ENCODE data around the gene CNPY4.

CNPY4 gene

DNA sequence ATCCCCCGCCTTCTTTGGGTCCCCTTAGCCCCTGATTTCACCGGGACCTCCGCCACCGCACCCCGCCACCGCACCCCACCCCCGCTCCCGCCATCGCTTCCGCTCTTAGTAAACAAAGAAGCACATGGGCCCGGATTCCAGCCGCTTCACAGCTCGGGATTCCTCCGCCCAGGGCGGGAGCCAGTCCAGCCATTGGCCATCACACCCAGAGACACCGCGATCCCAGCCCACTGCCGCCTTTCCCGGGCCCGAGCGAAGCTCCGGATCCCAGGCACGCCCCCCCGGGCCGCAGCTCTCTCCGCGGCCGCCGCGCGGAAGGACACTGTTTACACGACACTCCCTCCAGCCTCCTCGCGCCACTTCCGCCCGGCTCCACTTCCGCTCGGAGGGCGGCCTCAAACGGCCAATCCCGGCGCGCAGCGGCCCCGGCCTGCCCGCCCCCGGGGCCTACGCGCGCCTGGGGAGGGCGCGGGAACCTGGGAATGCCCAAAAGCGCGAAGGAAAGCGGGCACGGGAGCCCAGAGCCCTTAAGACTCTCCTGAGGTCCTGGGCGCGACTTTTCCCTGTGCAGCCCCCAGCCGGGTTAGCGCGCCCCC is 18.9 kb upstream of the CNPY4 start:
- Histone ChIP-seq H3K36me3 (ENCODE audit: insufficient read depth, low read length) (peaks cover 38% of the 10 kb centered on the region), H3K9me3 (ENCODE audit: control insufficient read depth, insufficient read depth, low read length) (no peaks in the 10 kb centered on the region), H3K9ac (ENCODE audit: low read depth, low read length) (peak overlapping the region; percentile 98), H3K4me1 (ENCODE audit: insufficient read depth, low read length) (peaks cover 4% of the 10 kb centered on the region; the same call in 1 of the 2 replicates)

DNA sequence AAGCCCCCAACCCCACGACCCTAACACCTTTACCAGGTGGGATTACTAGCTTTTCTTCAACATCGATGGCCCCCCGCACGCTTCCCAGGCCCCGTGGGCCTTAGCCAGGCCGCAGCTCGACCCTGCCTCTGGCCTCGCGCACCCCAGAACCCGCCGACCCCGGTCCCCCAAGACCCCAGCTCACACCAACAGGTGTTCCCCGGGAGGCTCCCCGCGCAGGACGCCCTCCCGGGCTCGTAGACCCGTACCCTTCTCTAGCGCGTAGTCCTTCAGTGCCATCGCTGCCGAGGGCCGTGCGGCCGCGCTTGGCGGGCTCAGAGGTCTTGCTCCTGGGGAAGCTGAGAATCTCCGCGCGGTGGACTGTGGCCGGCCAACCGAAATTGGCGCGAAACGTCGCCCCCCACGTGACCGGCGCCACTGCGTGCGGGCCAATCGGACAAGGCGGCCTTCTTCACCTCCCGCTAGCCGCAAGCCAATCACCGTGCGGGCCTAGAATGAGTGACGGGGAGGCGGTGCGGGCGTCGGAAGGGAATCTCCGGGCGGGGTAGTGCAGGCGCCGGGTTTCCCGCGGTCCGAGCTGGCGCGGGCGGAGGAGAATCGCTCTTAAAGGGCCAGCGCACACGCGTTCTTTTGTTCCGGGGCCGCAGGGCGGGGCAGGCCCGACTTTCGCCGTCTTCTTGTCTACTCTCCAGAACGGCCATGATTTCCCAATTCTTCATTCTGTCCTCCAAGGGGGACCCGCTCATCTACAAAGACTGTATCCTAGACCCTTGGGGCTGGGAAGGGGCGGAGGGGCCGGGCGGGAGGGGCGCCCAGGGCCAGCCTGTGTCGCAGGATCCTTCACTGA is 18.2 kb upstream of the CNPY4 start, which contains the start of the genes AP4M1 and MCM7:
Gene AP4M1 (plus strand): TSS at position 628 of the 847 bp plus-strand sequence. CDS start 72 bp downstream, at position 700.
Gene MCM7 (minus strand): TSS at position 382 of the 847 bp plus-strand sequence. CDS start 103 bp downstream, at position 279.
- H3K36me3 ChIP-seq (ENCODE audit: insufficient read depth, low read length), result peaks cover 31% of the 10 kb centered on the region
- H3K9me3 ChIP-seq (ENCODE audit: control insufficient read depth, insufficient read depth, low read length), result no peaks in the 10 kb centered on the region
- H3K9ac ChIP-seq (ENCODE audit: low read depth, low read length), result peak within 1 kb of the TSS; percentile 98
- H3K4me1 ChIP-seq (ENCODE audit: insufficient read depth, low read length), result peaks cover 4% of the 10 kb centered on the region; the same call in 1 of the 2 replicates

DNA sequence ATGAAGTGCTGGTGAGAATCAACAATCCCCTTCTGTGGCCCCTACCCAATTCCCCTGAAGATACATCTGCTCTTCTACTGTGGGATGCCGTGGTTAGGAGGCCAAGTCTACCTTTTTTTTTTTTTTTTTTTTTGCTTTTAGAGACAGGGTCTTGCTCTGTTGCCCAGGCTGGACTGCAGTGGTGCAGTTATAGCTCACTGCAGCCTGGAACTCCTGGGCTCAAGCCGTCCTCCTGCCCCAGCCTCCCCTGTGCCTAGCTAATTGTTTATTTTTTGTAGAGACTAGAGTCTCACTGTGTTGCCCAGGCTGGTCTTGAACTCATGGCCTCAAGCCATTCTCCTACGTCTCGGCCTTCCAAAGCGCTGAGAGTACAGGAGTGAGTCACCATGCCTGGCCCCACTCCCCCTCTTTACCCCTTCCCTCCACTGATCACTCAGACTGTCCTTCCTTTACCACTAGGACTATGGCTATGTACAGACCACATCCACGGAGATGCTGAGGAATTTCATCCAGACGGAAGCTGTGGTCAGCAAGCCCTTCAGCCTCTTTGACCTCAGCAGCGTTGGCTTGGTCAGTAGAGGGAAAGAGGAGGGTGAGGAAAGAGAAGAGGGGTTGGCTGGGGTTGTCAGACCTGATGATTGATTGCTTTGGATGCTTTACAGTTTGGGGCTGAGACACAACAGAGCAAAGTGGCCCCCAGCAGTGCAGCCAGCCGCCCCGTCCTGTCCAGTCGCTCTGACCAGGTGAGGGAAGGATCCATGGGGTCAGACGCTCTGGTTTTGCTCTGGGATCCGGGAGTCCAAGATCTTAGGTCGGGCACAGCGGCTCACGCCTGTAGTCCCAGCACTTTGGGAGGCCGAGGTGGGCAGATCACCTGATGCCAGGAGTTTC is 16.2 kb upstream of the CNPY4 start:
- Histone ChIP-seq H3K9ac (ENCODE audit: low read depth, low read length) (no peak overlapping the region), H3K4me1 (ENCODE audit: insufficient read depth, low read length) (peaks cover 4% of the 10 kb centered on the region; the same call in 1 of the 2 replicates), H3K9me3 (ENCODE audit: control insufficient read depth, insufficient read depth, low read length) (no peaks in the 10 kb centered on the region), H3K36me3 (ENCODE audit: insufficient read depth, low read length) (peaks cover 17% of the 10 kb centered on the region)

DNA sequence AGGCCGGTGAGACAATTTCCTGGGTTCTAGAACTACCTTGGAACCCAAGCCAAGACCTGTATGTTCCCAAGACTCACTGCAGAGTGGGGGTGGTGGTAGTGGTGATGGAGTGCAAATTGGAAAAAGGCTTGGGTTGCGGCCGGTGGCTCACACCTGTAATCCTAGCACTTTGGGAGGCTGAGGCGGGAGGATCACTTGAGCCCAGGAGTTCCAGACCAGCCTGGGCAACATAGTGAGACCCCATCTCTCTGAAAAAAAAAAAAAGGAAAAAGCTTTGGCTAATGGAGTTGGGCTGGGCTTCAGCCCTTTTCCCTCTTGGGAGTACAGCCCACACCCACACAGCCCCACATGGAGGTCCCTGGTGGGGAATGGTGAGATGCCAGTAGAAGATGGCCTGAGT is 13.9 kb upstream of the CNPY4 start:
- Histone ChIP-seq H3K9me3 (ENCODE audit: control insufficient read depth, insufficient read depth, low read length) (no peaks in the 10 kb centered on the region), H3K36me3 (ENCODE audit: insufficient read depth, low read length) (peaks cover 2% of the 10 kb centered on the region), H3K9ac (ENCODE audit: low read depth, low read length) (no peak overlapping the region), H3K4me1 (ENCODE audit: insufficient read depth, low read length) (no peaks in the 10 kb centered on the region)

DNA sequence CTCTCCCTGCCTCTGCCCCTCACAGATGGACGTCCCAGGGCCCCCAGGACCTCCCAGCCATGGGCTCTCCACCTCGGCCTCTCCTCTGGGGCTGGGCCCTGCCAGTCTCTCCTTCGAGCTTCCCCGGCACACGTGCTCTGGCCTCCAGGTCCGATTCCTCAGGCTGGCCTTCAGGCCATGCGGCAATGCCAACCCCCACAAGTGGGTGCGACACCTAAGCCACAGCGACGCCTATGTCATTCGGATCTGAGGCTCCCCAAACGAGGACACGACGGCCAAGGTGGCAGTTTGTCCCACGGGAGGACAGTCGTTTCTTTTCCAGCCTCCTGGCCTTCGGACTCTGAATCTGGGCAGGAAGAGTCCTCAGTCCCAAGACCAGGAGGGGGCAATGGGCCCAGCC is 12.8 kb upstream of the CNPY4 start:
- peaks cover 8% of the 10 kb centered on the region for H3K36me3 ChIP-seq (ENCODE audit: insufficient read depth, low read length)
- no peaks in the 10 kb centered on the region for H3K9me3 ChIP-seq (ENCODE audit: control insufficient read depth, insufficient read depth, low read length)
- H3K4me1 ChIP-seq (ENCODE audit: insufficient read depth, low read length), result no peaks in the 10 kb centered on the region
- H3K9ac ChIP-seq (ENCODE audit: low read depth, low read length), result no peak overlapping the region

DNA sequence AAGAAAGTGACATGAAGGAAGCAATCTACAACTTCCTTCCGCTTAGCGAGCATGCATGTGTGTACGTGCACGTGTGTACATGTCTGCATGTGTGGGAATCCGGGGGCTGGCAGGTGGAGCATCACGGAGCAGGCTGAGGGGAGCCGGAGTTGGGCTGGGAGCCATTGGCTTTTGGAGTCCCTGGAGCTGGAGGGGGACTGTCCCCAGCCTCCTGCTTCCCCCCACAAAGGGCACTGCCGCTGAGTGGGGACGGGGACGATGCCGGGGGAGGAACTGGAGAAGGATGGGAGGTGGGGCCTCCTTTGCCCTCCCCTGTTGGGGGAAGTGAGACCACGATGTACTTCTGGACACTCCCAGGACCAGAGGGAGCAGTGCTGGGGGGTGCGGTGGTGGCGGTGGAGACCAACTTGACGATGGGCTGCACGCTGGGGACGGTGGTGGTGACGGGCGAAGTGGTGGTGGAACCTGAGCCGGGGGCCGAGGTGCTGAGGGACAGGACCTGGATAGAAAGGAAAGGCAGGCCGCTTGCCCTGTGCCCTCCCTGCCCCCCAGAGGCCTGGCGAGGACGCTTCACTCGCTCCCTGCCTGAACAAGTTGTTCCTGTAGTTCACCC is 12.2 kb upstream of the CNPY4 start:
- Histone ChIP-seq H3K36me3 (ENCODE audit: insufficient read depth, low read length) (peaks cover 8% of the 10 kb centered on the region), H3K4me1 (ENCODE audit: insufficient read depth, low read length) (no peaks in the 10 kb centered on the region), H3K9ac (ENCODE audit: low read depth, low read length) (no peak overlapping the region), H3K9me3 (ENCODE audit: control insufficient read depth, insufficient read depth, low read length) (no peaks in the 10 kb centered on the region)

DNA sequence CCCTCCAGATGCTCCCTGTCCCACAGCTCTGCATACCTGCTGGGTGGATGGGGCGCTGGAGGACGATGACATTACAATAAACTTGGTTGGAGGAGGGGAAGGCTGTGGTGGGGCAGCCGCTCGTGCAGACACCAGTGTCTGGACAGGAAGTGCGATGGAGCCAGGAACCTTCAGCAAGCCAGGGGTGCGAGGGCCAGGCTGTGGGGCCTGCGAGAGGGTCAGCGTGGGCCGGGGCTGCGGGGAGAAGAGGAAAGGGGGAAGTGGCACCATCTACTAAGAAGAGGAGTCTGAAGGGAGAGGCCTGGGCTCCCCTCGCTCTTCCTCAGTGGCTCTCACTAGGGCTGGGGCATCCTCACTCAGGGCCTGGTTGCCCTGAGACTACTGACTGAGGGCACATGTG is 11.5 kb upstream of the CNPY4 start:
- peaks cover 8% of the 10 kb centered on the region for H3K36me3 ChIP-seq (ENCODE audit: insufficient read depth, low read length)
- no peak overlapping the region for H3K9ac ChIP-seq (ENCODE audit: low read depth, low read length)
- no peaks in the 10 kb centered on the region for H3K9me3 ChIP-seq (ENCODE audit: control insufficient read depth, insufficient read depth, low read length)
- no peaks in the 10 kb centered on the region for H3K4me1 ChIP-seq (ENCODE audit: insufficient read depth, low read length)

DNA sequence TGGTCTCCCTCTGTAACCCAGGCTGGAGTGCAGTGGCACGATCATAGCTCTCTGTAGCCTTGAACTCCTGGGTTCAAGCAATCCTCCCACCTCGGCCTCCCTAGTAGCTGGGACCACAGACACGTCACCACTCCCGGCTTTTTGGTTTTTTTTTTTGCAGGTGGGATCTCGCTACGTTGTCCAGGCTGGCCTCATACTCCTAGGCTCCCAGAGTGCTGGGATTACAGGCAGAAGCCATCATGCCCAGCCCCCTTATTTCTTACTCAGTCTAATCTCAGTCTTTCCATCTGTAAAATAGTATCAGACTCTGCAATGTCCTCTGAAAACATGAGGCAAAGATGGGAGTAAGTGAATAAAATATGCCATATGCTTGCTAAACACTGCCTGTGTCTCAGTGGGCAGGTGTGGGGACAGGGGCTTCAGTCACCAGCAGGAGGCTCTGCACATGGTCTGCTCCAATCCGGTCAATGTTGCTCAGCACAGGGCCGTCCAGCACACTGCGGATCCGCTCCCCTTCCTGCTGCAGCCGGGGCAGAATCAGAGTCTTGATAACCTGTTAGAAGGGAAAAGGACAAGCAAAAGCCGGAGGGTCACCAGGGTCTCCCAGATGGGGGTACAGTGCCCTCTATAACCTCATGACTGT is 9.8 kb upstream of the CNPY4 start:
- H3K4me1 ChIP-seq (ENCODE audit: insufficient read depth, low read length), result no peaks in the 10 kb centered on the region
- H3K36me3 ChIP-seq (ENCODE audit: insufficient read depth, low read length), result peaks cover 11% of the 10 kb centered on the region
- no peak overlapping the region for H3K9ac ChIP-seq (ENCODE audit: low read depth, low read length)
- H3K9me3 ChIP-seq (ENCODE audit: control insufficient read depth, insufficient read depth, low read length), result no peaks in the 10 kb centered on the region

DNA sequence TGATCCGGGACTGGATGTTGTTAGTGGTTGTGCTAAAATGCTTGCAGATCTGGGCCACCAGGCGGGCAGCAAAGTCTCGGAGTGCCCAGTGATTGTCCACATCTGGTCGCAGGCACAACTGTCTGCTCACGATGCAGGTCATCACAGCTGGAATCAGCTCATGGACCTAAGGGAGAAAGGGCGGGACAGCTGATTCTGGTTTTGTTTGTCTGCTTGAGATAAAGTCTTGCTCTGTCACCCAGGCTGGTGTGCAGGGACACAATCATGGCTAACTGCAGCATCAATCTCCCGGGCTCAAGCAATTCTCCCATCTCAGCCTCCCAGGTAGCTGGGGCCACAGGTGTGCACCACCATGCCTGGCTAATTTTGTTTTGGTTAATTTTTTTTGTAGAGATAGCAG is 8.3 kb upstream of the CNPY4 start:
- H3K36me3 ChIP-seq (ENCODE audit: insufficient read depth, low read length), result peaks cover 11% of the 10 kb centered on the region
- no peaks in the 10 kb centered on the region for H3K9me3 ChIP-seq (ENCODE audit: control insufficient read depth, insufficient read depth, low read length)
- H3K4me1 ChIP-seq (ENCODE audit: insufficient read depth, low read length), result no peaks in the 10 kb centered on the region
- H3K9ac ChIP-seq (ENCODE audit: low read depth, low read length), result no peak overlapping the region

DNA sequence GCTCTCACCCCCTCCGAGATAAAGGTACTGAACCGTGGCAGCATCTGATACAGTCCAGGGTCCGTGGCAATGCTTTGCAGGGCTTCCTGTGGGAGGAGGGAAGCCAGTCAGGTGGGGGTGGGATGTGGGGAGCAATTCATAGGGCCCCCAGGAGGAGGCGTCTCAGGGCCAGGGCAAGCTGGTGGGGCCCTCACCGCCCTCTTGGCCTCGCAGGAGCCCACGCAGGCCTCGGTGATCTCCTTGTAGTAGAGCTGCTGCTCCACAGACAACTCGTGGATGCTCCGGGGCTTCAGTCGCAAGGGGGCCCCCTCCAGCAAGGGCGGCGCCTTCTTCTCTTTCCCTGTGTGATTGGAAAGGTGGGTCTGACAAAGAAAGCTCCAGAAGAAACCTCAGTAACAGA is 7.5 kb upstream of the CNPY4 start:
- Histone ChIP-seq H3K36me3 (ENCODE audit: insufficient read depth, low read length) (peaks cover 11% of the 10 kb centered on the region), H3K9ac (ENCODE audit: low read depth, low read length) (no peak overlapping the region), H3K9me3 (ENCODE audit: control insufficient read depth, insufficient read depth, low read length) (no peaks in the 10 kb centered on the region), H3K4me1 (ENCODE audit: insufficient read depth, low read length) (no peaks in the 10 kb centered on the region)

DNA sequence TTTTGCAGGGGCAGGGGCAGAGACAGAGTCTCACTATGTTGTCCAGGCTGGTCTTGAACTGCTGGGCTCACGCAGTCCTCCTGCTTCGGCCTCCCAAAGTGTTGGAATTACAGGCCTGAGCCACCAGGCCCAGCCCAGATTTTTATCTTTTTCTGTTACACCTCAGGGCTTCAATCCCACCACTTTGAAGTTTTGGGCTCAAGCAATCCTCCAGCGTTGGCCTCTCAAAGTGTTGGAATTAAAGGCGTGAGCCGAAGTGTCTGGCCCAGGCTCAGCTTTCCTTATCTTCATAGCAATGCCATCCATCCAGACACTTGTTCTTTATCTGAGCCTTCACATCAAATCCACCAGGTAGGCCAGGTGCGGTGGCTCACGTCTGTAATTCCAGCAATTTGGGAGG is 4.4 kb upstream of the CNPY4 start:
- Histone ChIP-seq H3K36me3 (ENCODE audit: insufficient read depth, low read length) (peaks cover 9% of the 10 kb centered on the region; the same call in 1 of the 2 replicates), H3K9me3 (ENCODE audit: control insufficient read depth, insufficient read depth, low read length) (no peaks in the 10 kb centered on the region), H3K4me1 (ENCODE audit: insufficient read depth, low read length) (no peaks in the 10 kb centered on the region), H3K9ac (ENCODE audit: low read depth, low read length) (no peak overlapping the region)

DNA sequence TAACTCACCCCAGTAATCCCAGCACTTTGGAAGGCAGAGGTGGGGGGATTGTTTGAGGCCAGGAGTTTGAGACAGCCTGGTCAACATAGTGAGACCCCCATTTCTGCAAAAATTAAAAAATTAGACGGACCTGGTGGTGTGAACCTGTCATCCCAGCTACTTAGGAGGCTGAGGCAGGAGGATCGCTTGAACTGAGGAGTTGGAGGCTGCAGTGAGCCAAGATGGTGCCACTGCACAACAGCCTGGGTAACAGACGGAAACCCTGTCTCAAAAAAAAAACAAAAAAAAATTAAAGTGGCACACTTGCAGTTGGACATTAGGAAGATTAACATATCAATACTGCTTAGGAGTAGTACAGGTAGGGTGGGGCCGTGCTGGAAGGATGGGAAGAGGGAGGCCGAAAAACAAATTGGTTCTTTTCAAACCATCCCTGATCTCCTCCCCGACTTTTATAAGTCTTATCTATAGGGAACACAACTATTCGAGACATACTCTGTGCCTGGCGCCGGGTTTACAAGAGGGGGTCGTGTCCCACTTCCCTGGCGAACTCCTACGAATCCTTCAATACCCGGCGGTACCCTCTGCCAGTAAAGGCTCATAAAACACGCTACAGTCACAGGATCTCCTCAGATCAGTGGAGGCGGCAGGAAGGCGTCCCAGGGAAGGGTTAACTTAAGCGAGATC is 904 bp upstream of the CNPY4 start:
- Histone ChIP-seq H3K36me3 (ENCODE audit: insufficient read depth, low read length) (0 out of 2 replicates have a peak, but pooled peaks cover 3% of the 10 kb centered on the region), H3K9me3 (ENCODE audit: control insufficient read depth, insufficient read depth, low read length) (no peaks in the 10 kb centered on the region), H3K9ac (ENCODE audit: low read depth, low read length) (peak overlapping the region; percentile 73), H3K4me1 (ENCODE audit: insufficient read depth, low read length) (peaks cover 11% of the 10 kb centered on the region; the same call in 1 of the 2 replicates)
